ENCODE results near the gene MARF1. TPM values are rescaled to one million over a fixed set of nuclear protein-coding genes. Genes with fewer than 3 reads are reported as not detected.

Gene MARF1
- total and polyA plus RNA-seq, 9 donors, result 23.1 to 95.7 (median 71.8) TPM

DNA sequence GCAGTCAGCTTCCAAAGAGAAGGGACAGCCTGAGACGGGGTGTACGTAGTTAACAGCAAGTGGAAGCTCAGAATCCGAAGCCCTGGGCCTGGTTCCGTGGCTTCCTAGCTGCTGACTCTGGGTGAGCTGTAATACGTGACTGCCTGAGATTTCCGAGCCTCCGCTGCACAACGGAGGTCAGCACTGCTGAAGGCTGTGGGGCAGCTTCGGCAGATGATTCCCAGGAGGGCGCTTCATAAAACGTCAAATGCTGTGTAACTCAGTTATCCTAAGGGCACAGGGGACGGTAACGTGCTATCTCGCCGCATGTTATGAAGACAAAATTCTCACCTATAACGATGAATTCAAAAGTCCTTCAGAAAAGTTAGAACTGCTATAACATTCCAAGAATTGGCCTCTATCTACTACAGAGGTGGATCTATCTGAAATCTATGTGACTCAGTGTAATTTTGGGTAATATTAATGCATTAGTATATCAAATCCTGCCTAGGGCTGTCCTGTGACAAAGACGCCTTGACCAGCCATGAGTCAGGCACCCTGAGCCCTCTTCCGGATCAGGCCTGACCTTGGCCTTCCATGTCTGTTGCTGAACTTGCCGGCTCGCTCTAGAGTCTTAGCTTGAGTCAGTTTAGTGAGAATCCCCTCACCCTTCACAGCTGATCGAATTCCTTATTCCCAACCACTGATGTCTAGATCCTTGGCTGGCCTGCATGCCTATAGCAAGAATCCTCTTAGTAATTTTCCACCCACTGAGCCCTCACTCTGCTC lies 43.5 kb downstream of the MARF1 start:
- no peak overlapping the region for H3K27ac ChIP-seq
- TF ChIP-seq, protein P1, sequence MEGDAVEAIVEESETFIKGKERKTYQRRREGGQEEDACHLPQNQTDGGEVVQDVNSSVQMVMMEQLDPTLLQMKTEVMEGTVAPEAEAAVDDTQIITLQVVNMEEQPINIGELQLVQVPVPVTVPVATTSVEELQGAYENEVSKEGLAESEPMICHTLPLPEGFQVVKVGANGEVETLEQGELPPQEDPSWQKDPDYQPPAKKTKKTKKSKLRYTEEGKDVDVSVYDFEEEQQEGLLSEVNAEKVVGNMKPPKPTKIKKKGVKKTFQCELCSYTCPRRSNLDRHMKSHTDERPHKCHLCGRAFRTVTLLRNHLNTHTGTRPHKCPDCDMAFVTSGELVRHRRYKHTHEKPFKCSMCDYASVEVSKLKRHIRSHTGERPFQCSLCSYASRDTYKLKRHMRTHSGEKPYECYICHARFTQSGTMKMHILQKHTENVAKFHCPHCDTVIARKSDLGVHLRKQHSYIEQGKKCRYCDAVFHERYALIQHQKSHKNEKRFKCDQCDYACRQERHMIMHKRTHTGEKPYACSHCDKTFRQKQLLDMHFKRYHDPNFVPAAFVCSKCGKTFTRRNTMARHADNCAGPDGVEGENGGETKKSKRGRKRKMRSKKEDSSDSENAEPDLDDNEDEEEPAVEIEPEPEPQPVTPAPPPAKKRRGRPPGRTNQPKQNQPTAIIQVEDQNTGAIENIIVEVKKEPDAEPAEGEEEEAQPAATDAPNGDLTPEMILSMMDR (IDR thresholded peaks at IDR 0.05), result no peak
- TF ChIP-seq POLR2A (IDR thresholded peaks at IDR 0.05) (no peak), EP300 (IDR thresholded peaks at IDR 0.05) (no peak)
- H3K9me3 ChIP-seq, result no peaks in the 10 kb centered on the region
- no peaks in the 10 kb centered on the region for H3K4me1 ChIP-seq (ENCODE audit: insufficient read depth)
- peak in 1 of 5 donors; percentile 4 for DNase-seq
- no peaks in the 10 kb centered on the region for H3K36me3 ChIP-seq
- H3K27me3 ChIP-seq, result no peaks in the 10 kb centered on the region
- no peak overlapping the region for H3K4me3 ChIP-seq
- intact Hi-C loops (cut with DNase I), result no loop called here
- 85 to 90% (median 89%) methylated on average over 21 of the region's 21 CpGs for WGBS, 3 donors

DNA sequence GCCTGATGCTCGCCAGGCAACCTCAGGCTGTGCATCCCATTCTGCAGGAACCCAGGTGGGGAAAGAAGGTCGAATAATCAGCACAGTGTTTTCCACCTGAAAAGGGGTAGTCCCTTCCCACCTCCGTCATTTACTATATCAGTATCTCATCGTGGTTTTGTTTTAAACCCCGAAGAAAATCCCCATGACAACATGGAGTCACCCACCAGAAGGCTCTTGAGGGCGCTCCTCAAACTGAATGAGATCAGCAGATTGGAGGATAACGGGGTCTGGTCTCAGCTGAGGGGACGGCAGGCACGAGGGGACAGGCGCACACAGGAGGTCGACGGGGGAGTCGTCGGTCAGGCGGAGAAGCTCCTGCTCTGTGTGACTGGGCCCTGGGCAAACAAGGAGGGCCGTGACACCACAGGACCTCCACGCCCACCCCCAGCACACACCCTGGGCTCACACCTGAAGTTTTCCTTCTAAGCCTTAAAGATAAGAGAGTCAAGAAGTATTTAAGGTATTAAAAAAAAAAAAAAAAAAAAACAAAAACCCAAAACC lies 44.2 kb downstream of the MARF1 start:
- no peaks in the 10 kb centered on the region for H3K4me1 ChIP-seq (ENCODE audit: insufficient read depth)
- peak in 1 of 5 donors; percentile 10 for DNase-seq
- H3K27ac ChIP-seq, result no peak overlapping the region
- no peaks in the 10 kb centered on the region for H3K27me3 ChIP-seq
- no peaks in the 10 kb centered on the region for H3K9me3 ChIP-seq
- 91 to 94% (median 91%) methylated on average over 17 of the region's 17 CpGs for WGBS, 3 donors
- no peak overlapping the region for H3K4me3 ChIP-seq
- no peak for TF ChIP-seq EP300 (IDR thresholded peaks at IDR 0.05)
- no peak for TF ChIP-seq POLR2A (IDR thresholded peaks at IDR 0.05)
- TF ChIP-seq, protein P1 (IDR thresholded peaks at IDR 0.05), result no peak
- no peaks in the 10 kb centered on the region for H3K36me3 ChIP-seq
- intact Hi-C loops (cut with DNase I), result no loop called here

DNA sequence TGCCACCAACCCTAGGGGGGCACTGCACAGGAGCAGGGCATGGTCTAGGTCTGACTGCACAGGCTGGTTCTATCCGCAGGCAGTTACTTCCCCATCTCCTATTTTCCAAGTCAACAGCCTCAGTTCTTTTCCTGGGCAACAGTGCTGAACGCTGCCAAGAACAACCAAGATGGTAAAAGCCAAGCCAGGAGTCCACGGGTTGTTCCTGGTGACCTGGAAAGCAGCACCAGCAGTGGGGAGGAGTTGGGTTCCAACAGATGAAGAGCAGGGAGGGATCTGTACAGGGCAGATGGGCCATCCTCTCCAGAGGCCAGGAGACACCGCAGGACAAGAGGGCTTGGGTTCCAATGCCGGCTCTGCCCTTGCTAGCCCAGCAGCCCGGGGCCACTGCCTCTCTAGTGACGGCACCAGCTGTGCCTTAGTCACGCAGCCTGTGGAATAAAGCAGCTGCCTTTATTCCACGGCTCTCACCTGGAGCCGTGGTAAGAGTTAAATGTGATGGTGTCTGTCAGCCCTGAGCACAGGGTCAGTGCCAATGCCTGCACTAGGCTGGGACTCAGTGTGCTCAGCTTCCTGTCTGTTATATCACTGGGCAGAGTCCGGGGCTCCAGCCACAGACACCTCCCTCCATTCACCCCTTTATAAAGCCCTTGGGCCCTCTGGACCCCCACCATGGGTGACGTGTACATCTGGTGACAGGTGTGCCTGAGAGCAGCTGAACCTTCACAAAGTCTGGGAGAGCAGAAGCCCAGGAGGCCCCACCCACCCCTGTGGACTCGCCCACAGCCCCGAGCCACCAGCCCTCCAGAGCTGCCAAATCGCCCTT lies 44.9 kb downstream of the MARF1 start:
- Histone ChIP-seq H3K4me3 (no peak overlapping the region), H3K4me1 (ENCODE audit: insufficient read depth) (no peaks in the 10 kb centered on the region), H3K9me3 (no peaks in the 10 kb centered on the region), H3K27ac (no peak overlapping the region), H3K36me3 (no peaks in the 10 kb centered on the region), H3K27me3 (no peaks in the 10 kb centered on the region)
- WGBS, 3 donors, result 92% methylated on average over 14 to 15 of the region's 15 CpGs
- no peak for TF ChIP-seq EP300 (IDR thresholded peaks at IDR 0.05)
- no peak for TF ChIP-seq POLR2A (IDR thresholded peaks at IDR 0.05)
- TF ChIP-seq, protein P1 (IDR thresholded peaks at IDR 0.05), result no peak
- intact Hi-C loops (cut with DNase I), result no loop called here
- no peak for DNase-seq

DNA sequence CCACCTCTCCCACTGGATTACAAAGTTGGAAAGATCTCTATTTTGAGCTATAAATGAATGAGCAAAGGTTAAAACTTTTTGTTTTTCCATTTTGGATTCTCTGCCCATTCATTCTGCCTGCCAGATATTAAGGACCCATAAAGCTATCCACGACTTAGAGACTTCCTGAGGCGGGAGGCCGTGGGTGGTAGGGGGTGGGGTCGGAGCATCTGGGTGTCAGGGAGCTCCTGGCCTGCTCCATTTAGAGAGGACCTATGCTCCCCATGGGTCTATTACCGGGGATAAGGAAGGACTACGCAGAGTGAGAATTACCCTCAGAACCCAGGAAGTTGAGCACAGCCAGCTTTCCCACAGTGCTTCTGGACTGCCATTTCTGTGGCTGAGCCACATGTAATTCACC lies 45.8 kb downstream of the MARF1 start:
- H3K27me3 ChIP-seq, result no peaks in the 10 kb centered on the region
- TF ChIP-seq, protein P1 (IDR thresholded peaks at IDR 0.05), result no peak
- TF ChIP-seq POLR2A (IDR thresholded peaks at IDR 0.05) (no peak), EP300 (IDR thresholded peaks at IDR 0.05) (no peak)
- H3K4me3 ChIP-seq, result no peak overlapping the region
- no peaks in the 10 kb centered on the region for H3K4me1 ChIP-seq (ENCODE audit: insufficient read depth)
- DNase-seq, result peak in 1 of 5 donors; percentile 1
- 61 to 68% (median 63%) methylated on average over 6 of the region's 6 CpGs for WGBS, 3 donors
- intact Hi-C loops (cut with DNase I), result no loop called here
- H3K36me3 ChIP-seq, result no peaks in the 10 kb centered on the region
- H3K9me3 ChIP-seq, result no peaks in the 10 kb centered on the region
- H3K27ac ChIP-seq, result no peak overlapping the region
